ENCODE results near the gene RPL10A.
A peak's percentile ranks its signal among the peaks of the same experiment; 100 is the strongest.

The RPL10A gene

DNA sequence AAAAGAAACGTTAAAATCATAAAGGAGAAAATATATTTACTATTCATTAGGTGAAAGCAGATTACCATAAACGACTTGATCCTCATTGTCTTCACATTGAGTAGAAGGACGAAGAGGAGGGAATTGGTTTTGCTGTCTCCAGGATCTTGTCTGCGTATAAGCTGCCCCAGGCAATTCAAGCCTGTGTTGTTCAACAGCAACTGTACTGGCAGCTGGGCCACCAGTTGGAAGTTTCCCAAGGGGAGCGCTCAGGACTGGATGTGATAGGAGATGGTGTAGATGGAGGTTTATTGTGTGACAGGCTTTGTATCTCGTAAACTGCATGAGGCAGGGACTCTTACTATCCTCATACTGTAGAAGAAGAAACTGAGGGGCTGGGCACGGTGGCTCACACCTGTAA, 20.0 kb upstream of the RPL10A start:
- no peak for DNase-seq (ENCODE audit: low read depth in 2 of 2)

DNA sequence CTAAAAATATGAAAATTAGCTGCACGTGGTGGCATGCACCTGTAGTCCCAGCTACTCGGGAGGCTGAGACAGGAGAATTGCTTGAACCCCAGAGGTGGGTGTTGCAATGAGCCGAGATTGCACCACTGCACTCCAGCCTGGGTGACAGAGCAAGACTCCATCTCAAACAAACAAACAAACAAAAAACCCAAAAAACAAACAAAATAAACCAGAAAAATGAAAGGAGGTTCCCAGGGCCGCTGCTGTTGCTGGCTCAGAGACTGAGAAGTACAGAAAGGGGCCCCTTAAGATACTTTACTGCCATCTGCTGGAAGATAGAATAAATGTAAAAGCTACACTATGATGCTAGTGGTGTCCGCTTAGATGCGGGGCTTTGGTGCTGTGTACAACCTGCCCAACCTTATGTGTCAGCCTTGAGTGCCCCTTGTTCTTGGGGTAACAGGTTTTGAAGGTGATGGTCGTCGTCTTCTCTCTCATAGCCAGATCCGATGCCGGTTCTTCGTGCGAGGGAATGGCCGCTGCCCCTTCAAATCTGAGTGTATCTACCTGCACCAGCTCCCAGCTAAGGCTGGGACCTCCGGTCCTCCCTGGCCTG, 18.8 kb upstream of the RPL10A start:
- no peak for DNase-seq (ENCODE audit: low read depth in 2 of 2)

DNA sequence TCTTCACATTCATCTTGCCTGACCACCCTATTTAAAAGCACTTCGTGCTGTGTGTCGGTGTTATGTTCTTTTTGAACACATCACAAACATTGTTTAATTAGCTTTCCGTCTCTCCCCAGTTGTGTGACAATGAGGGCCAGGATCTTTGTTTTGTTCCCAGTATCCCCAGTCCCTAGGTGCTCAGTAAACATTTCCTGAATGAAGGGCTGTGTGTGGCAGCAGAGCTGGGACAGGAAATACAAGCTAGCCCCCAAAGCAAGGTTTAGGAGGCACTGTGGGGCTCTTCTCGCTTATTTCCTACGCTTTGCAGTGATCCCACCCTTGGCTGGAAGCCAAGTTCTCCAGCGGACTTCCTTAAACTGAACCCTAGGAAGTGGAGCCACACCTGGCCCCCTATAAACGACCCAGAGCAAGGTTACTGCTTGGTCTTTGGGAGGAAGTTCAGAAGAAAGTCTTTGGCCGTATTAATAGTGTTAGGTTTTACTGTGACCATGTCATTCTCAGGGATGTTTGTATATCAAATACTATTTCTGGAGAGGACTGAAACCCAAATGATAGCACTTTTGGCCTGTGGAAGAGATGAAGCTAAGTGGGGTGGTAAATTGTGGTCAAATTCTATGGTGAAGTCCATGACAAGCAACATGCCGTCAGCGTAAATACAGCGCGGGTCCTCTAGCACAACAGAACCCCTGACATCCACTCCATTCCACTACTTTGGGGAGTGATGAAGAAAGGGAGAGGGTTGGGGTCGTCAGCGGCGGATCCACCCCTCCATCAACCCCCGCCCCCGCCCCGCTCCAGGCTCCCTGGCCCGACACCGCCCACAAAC, 16.6 kb upstream of the RPL10A start:
- no peak for DNase-seq (ENCODE audit: low read depth in 2 of 2)

DNA sequence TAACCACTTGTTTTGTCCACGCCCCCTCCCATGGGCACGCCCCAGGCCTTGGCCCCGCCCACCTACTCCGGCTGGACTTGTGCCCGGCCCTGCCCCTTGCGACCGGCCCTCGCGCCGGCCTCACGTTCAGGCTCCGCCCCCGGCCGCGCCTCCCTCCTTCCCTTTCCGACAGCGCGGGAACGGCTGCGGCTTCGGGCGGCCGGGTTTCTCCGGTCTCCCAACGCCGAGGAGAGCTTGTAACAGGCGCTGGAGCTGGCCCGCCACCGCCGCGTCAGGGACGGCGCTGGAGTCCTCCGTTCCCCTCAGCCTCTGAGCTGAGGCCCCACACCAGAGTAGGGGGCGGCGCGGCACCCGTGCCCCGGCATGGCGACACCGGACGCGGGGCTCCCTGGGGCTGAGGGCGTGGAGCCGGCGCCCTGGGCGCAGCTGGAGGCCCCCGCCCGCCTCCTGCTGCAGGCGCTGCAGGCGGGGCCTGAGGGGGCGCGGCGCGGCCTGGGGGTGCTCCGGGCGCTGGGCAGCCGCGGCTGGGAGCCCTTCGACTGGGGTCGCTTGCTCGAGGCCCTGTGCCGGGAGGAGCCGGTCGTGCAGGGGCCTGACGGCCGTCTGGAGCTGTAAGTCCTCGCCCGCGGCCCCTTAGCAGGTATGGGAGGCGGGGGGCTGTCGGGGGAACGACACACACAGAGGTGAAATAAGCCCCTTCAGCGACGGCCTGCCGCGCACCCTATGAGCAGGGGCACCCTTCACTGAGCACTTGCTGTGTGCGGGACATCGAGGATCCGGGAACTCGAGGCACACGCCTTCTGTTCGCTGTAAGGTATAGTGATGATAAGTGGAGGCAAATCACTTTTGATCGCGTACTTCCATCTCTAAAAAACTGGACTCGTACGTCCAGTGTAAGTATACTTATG, 15.8 kb upstream of the RPL10A start, which contains the start of gene FANCE:
TSS of gene FANCE (plus strand) at position 156 of the 908 bp plus-strand sequence. CDS start at position 364, 208 bp downstream.
- DNase-seq (ENCODE audit: low read depth in 2 of 2), result peak; percentile 80 to 84

DNA sequence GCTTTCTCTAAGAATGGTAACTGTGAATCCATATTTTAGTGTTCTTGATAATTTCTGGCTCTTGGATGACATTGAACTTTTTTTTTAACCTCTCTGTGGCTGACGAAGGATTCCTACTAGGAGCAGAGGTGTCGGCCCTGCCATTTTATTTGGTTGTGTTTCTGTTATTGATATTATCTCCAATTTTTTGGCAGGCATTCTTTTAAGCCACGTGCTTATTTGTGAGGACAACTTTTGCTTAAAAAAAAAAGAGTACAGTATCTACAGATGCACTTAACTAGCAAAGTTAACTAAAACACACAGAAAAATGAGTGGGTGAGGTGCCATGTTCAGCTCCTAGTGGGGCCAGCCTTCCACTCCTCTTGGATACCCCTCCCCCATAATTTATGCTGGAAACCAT, 15.0 kb upstream of the RPL10A start:
- no peak for DNase-seq (ENCODE audit: low read depth in 2 of 2)

DNA sequence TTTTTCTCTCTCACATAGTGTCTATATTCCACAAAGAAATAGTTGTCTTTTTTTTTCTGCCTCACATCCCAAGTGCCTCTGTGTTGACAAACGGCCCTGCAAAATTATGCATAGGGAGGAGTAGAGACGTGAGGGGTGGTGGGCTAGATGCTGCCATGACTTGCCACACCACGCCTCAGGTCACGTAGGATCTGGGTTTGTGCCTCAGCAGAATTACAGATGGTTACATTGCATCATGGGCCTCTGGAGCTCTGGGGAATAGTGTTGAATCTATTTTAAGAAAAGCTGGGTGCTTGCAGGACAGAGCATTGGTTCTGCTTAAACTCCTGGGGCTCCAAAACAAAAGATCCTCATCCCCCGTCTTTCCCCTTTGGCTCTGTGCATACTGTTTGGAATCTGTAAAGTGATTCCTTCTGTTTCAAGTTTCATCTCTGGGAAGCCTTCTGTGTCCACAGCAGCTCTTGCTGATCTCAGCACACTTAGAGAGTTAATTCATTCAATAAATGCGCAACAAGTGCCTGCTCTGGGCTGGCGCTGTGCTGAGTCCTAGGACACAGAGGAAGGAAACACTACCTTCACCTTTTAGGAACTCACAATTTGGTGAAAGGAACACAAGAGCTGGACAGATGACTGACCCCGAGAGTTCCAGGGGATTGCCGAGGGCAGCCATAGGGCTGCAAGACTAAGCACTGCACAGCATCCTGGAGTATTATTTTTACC, 13.7 kb upstream of the RPL10A start:
- DNase-seq (ENCODE audit: low read depth in 2 of 2), result no peak

DNA sequence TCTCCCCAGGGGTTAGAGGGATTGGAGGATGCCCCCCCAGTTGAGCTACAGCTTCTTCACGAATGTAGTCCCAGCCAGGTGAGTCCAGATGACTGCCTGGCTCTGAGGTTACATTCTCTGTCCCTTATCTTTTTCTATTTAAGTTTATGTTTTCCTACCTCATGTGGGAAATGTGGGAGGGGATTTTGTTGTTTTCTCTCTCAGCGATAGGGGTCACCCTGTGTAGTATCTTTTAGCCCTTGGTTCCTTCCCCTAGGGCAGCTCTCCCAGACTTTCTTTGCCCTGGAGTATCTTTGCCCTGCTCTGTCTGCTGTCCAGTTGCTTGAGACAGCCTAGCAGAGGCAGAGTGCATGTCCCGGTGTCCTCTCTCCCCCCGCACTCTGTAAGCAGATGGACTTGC, 10.3 kb upstream of the RPL10A start:
- no peak for DNase-seq (ENCODE audit: low read depth in 2 of 2)

DNA sequence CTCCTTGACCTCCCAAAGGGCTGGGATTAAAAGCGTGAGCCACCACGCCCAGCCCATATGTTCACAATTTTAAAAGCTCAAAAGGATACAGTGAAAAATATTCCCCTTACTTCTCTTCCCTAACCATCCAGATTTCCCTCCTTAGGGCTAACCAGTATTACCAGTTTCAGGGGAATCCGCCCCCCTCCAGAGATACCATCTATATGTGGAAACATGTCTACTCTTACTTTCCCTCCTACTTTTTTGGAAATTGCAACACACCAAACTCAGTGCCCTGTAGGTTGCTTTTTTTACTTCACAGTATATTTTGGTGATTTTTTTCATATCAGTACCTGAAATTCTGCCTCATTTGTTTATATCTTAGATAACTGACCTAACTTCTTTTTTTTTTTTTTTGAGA, 6.9 kb upstream of the RPL10A start:
- no peak for DNase-seq (ENCODE audit: low read depth in 2 of 2)

DNA sequence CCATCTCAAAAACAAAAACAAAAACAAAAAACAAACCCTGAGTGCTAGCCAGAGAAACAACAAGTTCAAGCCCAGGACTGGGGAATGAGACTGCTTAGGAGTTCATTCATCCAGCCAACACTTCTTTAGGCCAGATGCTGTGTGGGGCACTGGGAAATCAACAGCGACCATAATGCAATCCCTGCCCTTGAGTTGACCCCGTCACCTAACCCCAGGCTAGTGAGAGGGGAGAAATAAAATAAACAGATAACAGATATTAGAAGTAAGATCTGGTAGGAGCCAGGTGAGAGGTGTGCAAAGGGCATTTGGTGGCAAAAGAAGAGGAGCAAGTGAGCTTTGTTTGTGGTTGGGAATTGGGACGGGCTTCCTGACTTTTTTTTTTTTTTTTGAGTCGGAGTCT, 4.9 kb upstream of the RPL10A start:
- DNase-seq (ENCODE audit: low read depth in 2 of 2), result no peak

DNA sequence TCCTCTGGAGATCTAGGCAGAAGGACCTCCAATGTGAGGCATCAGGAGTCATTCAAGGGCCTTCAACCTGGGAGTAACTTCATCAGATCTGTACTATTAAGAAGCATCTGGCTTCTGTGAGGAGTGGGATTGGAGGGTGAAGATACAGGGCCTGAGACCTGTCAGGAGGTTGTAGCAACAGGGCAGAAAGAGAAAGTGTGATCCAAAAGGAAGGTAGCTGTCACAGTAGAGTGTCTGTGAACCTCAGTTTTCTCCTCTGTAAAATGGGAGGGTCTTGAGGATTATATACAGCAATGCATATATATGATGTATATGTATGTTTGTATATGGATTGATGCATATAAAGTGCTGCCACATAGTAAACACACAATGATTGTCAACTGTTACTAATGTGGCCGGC, 2.6 kb upstream of the RPL10A start:
- DNase-seq (ENCODE audit: low read depth in 2 of 2), result no peak

DNA sequence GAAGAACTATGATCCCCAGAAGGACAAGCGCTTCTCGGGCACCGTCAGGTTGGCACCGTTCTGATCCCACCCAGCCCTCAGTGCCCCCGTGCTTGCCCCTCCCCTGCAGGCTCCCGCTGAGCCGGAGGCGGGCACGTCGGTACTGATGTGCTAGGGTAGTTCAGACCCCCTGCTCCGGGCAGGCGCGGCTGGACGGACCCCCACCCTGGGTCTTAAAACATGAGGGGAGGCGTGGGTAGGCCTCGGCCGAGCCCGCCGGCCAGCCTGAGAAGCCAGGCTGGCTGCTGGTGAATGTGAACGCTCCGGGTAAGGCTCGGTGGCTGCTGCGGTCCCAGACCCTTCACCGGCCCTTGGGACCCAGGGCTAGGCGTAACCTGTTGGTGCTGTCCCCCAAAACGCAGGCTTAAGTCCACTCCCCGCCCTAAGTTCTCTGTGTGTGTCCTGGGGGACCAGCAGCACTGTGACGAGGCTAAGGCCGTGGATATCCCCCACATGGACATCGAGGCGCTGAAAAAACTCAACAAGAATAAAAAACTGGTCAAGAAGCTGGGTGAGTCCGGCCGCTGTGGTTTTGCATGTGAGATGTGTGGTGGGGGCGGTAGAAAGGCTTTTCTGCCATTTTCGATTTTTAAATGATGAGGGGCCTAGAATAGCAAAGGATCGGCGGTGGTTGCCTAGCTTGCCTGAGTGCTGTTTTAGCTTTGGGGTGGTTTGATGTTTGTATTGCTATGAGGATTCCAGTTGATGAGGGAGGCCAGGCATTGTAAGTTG, 964 bp downstream of the RPL10A start:
- DNase-seq (ENCODE audit: low read depth in 2 of 2), result no peak

DNA sequence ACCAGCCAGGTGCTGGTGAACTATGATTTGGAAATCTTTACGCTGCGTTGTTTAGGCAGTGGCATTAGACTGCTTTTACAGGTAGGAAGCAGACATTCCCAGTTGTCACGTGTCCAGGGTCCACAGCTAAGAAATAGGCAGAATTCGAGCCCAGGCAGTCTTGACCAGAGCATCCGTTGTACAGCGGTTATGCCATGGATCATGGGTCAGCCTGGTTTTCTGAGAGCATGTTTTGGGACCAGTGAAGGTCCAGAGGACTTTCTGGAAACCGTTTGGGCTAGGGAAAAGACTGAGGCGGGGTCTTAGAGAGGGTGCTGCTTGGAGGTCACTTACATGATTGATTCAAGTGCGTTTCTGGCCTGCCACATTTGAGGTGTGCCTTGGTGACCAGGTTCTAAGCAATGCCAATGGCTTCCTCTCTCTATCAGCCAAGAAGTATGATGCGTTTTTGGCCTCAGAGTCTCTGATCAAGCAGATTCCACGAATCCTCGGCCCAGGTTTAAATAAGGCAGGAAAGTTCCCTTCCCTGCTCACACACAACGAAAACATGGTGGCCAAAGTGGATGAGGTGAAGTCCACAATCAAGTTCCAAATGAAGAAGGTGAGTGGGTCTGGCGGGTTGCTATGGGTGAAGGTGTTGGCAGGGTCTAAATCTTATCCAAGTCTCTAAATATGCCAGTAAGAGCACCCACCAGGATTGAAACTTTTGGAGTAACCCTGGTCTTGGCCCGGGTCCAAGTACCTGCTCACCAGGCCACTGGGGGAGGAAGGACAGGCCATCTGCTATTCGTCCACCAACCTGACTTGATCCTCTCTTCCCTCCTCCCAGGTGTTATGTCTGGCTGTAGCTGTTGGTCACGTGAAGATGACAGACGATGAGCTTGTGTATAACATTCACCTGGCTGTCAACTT, 1.8 kb downstream of the RPL10A start:
- no peak for DNase-seq (ENCODE audit: low read depth in 2 of 2)

DNA sequence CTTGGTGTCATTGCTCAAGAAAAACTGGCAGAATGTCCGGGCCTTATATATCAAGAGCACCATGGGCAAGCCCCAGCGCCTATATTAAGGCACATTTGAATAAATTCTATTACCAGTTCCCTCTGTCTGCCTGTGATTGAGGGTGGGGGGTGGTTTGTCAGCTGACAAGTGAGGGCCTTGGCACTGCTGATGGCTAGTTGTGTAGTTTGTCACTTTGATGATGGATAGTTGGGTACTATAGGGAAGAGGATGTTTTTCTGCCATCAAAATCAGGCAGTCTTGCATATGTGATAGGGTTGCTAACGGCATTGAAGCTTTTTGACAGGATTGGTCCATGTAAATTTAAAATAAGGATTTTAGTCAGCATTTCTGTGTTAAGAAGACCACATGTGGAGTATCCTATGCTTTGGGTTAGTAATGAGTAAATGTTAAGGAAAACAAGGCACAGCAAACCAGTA, 2.5 kb downstream of the RPL10A start:
- no peak for DNase-seq (ENCODE audit: low read depth in 2 of 2)

DNA sequence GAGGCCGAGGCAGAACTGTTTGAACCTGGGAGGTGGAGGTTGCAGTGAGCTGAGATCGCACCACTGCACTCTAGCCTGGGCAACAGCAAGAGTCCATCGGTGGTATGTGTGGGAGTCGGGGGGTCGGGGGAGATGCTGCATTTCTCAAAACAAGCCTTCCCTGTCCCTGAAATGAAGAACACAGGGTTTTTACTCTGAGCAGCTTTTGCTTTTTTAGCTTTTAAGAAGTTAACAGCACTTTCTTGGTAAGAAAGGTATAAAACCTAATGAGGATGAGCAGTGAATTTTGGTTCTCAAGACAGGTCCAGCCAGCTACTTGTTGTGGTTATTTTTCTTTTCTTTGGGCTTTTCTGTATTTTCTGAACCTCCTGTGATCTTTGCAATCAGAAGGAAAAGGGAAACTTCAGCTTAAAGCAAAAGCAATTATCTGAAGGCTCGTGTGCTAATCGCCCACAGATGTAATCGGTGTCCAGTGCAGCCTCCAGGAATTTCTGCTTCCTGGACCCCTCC, 3.7 kb downstream of the RPL10A start:
- no peak for DNase-seq (ENCODE audit: low read depth in 2 of 2)

DNA sequence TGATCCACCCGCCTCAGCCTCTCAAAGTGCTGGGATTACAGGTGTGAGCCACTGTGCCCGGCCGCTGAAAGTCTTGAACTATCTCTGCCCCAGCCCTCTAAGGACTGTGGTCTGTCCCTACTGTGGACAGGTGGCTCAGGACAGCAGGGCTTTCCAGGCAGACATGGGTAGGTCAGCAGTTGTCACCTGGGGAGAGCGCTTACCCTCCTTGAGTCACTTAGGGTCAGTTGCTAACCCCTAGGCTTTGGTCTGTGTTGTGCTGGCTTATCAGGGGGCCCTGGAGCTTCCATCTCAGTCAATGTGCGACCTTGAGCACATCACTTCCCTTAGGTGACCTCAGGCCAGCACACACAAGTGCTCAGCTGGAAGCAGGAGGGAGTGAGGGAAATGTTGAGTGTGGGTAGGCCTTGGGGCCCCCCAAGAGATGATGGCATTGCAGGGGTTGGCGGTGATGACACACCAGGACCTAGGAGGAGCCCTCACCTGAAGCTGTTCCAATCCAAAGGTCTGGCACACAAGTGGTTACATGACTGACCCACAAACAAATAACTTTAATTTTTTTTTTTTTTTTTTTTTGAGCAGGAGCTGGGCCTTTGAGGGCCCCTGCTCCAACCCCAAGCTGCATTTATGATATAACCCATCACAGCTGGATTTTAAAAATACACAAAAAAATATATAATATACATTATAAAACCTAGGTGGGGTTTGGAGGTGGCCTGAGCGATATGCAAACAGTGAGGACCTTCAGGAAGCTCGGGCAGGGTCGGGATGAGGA, 5.1 kb downstream of the RPL10A start:
- no peak for DNase-seq (ENCODE audit: low read depth in 2 of 2)

DNA sequence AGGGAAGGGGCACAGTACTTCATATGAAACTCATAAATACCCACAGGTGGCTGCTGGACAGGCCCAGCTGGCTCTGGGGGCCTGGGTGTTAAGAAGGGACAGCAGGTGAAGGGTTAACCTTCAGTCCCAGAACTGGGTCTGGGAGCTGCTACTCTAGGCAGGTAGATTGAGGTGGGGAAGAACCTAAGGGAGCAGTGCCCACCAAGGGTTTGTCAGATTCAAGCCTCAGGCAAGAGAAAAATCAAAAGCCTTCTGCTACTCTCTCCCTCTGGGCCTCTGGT, 5.6 kb downstream of the RPL10A start:
- DNase-seq (ENCODE audit: low read depth in 2 of 2), result no peak

DNA sequence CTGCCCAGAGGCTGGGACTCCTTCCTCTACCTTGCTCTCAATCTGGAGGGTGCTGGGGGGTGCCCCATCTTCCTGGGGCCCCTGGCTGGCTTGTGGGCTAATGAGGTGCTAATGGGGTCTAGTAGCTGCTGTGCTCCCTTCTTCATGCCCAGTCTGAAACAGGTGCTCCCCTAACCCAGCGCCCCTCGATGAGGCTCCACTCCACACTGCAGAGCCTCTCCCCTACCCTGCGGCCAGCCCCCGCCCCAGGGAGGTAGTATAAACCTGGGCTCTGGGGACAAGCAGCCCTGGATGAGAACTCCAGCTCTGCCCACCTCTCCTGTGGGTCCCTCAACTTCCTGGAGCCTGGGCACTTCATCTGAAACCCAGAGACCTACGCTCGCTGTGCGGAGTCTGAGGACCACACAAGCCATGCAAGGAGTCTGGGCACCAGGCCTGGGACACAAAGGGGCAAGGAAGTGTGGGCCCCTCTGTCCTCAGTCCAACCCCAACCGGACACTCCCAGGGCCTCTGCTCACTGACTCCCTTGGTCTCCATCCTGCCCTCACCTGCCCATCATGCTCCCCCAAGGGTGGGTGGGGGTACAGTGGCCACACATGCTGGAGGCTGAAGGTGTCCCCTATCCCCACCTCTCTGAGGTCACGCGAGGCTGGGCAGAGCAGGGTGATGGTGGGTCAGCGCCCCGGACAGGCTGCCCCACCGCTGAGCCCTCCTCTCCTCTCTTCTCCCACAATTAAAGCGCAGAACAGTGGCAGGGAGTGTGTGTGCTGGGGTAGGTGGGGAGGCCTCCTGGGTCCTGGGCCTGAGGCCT, 6.1 kb downstream of the RPL10A start:
- no peak for DNase-seq (ENCODE audit: low read depth in 2 of 2)

DNA sequence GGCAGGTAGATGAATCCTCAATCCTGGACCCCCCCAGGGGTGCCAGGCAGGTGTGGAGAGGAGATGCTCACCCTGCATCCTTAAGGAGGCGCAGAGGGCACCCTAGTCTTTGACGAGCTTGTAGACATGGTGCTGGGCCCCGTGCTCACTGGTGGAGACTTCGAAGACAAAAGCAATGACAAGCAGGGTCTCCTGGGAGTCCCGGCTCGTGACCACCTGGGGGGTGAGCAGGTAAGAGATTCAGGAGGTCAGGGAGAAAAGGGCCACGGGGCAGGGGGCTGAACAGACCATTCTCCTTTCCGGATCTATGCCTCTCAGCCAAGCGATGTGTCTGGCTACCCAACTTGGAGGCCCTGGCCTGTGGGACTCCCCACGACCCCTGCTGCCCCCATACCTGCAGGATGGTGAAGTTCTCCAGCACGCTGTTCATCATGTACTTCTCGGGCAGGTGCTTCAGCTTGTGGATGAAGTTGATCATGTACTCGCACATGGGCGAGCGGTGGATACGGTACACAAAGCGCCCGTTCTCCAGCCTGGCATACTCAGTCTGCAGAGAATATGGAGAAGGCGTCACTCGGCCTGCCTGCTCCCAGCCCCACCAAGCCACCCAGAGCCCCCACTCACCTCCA, 6.9 kb downstream of the RPL10A start:
- DNase-seq (ENCODE audit: low read depth in 2 of 2), result no peak

Data from stimulated activated CD8-positive, alpha-beta memory T cell treated with anti-CD3 and anti-CD28 coated beads, Interleukin-7, amount 100 ng/mL, for 4 hours (primary cell).